HCT116 (cell line): ENCODE measurements around the gene FRMD4B. TPM values are rescaled to one million over a fixed set of nuclear protein-coding genes. Genes with fewer than 3 reads are reported as not detected.

ENCODE experiments used
- ATAC-seq: fragments of 200-7000 bp; cut with Tn5 transposase; 2 replicates; pipeline ENCODE4 v1.9.1; 2020; ENCODE audit warnings: mild to moderate bottlenecking, moderate library complexity
- BruUV-seq: library from RNA; stranded (reverse); fragments of 400-500 nt; replicated peaks from 2 replicates; lab custom pipeline; 2021; lab: Mats Ljungman, UMichigan
- CTCF ChIA-PET: fragments of 300-600 bp; sonication (Branson Sonifier 250); formaldehyde crosslinking; loops from one replicate; lab custom pipeline; 2021; ENCODE audit warnings: antibody characterized with exemption; lab: Charles Lee
- POLR2A ChIA-PET: fragments of 300-600, 350-600 bp; sonication (Branson Sonifier 250); formaldehyde crosslinking; loops from one replicate; lab custom pipeline; 2021; ENCODE audit warnings: antibody characterized with exemption; lab: Charles Lee
- RAD21 ChIA-PET, 2 experiments: fragments of 300-600 bp; sonication (Branson Sonifier 250); formaldehyde crosslinking; loops; one replicate each; lab custom pipeline; 2023; ENCODE audit warnings: low total read pairs in 2 of 2; ENCODE audit not compliant: uncharacterized antibody in 2 of 2, unreplicated experiment in 2 of 2, low non-redundant PET in 1 of 2; lab: Charles Lee
- DNase-seq: peaks from one replicate; pipeline ENCODE4 v3.0.0-alpha.2; 2010; ENCODE audit warnings: low read depth, low spot score
- H2AFZ ChIP-seq: fragments of 200-600 bp; shearing (Covaris generic), sonication (generic); 2 replicates; pipeline ENCODE4 v1.6.1; 2017; ENCODE audit warnings: low read depth, mixed run types, mixed read lengths, antibody characterized with exemption, low read length; ENCODE audit not compliant: poor library complexity, severe bottlenecking
- H3K27ac ChIP-seq: 2 replicates; pipeline ENCODE4 v1.5.1; 2012; ENCODE audit warnings: low read depth, low read length
- H3K27me3 ChIP-seq: fragments of 200-600 bp; sonication (generic); 2 replicates; pipeline ENCODE4 v1.6.1; 2016; ENCODE audit warnings: mixed run types, low read length, mixed read lengths; ENCODE audit not compliant: insufficient read depth
- H3K36me3 ChIP-seq, 2 experiments: fragments of 200-500 bp in 1 of 2; fragments of 200-600 bp in 1 of 2; sonication (Bioruptor generic) in 1 of 2; sonication (generic) in 1 of 2; 2 replicates each; pipeline versions ENCODE4 v1.5.1 to v1.6.1; 2014 to 2016; ENCODE audit warnings: low read length in 2 of 2, inconsistent platforms in 1 of 2, mixed read lengths in 1 of 2, mixed run types in 1 of 2; ENCODE audit not compliant: insufficient read depth in 2 of 2, control insufficient read depth in 1 of 2
- H3K4me1 ChIP-seq, 2 experiments: fragments of 200-600 bp in 1 of 2; sonication (generic) in 1 of 2; 2 replicates each; pipeline versions ENCODE4 v1.5.1 to v1.6.1; 2012 to 2017; ENCODE audit warnings: low read length in 2 of 2, inconsistent platforms in 1 of 2, mild to moderate bottlenecking in 1 of 2, mixed read lengths in 1 of 2, mixed run types in 1 of 2, moderate library complexity in 1 of 2; ENCODE audit not compliant: insufficient read depth in 2 of 2, control insufficient read depth in 1 of 2
- H3K4me2 ChIP-seq: fragments of 200-600 bp; sonication (generic); 2 replicates; pipeline ENCODE4 v1.6.1; 2017; ENCODE audit warnings: mixed run types, low read length, mixed read lengths
- H3K4me3 ChIP-seq, 2 experiments: fragments of 200-600 bp in 1 of 2; sonication (generic) in 1 of 2; replicated peaks in 1 of 2; 2 replicates each; pipeline ENCODE4 v1.5.1; 2011 to 2016; ENCODE audit warnings: low read length in 2 of 2, control low read depth in 1 of 2, low read depth in 1 of 2, mild to moderate bottlenecking in 1 of 2, mixed read lengths in 1 of 2, mixed run types in 1 of 2
- H3K79me2 ChIP-seq: fragments of 200-600 bp; sonication (generic); 2 replicates; pipeline ENCODE4 v1.6.1; 2017; ENCODE audit warnings: mild to moderate bottlenecking, mixed run types, low read length, moderate library complexity, mixed read lengths; ENCODE audit not compliant: insufficient read depth
- H3K9ac ChIP-seq: fragments of 200-600 bp; sonication (generic); 2 replicates; pipeline ENCODE4 v1.6.1; 2016; ENCODE audit warnings: low read length, mixed read lengths
- H3K9me2 ChIP-seq: fragments of 200-600 bp; sonication (generic), shearing (Covaris generic); 2 replicates; pipeline ENCODE4 v1.6.1; 2017; ENCODE audit warnings: mixed run types, mild to moderate bottlenecking, moderate library complexity; ENCODE audit not compliant: insufficient read depth
- H3K9me3 ChIP-seq, 2 experiments: fragments of 200-500 bp in 1 of 2; fragments of 200-600 bp in 1 of 2; sonication (Bioruptor generic) in 1 of 2; sonication (generic) in 1 of 2; 2 replicates each; pipeline ENCODE4 v1.6.1; 2014 to 2017; ENCODE audit warnings: low read length in 2 of 2, mixed read lengths in 2 of 2, inconsistent platforms in 1 of 2, low read depth in 1 of 2, mild to moderate bottlenecking in 1 of 2, mixed run types in 1 of 2, moderate library complexity in 1 of 2; ENCODE audit not compliant: control insufficient read depth in 1 of 2, insufficient read depth in 1 of 2
- H4K20me1 ChIP-seq: fragments of 200-600 bp; sonication (generic), shearing (Covaris generic); 2 replicates; pipeline ENCODE4 v1.6.1; 2017; ENCODE audit warnings: mixed run types, mild to moderate bottlenecking, moderate library complexity; ENCODE audit not compliant: insufficient read depth
- CBX3 ChIP-seq: IDR thresholded peaks from 2 replicates; pipeline ENCODE4 v1.6.1; 2012; ENCODE audit warnings: low read depth
- CTCF ChIP-seq, 3 experiments: fragments of 200-600 bp in 1 of 3; sonication (generic) in 1 of 3; IDR thresholded peaks in 2 of 3; conservative IDR thresholded peaks in 1 of 3; 2 replicates each; pipeline ENCODE4 v1.5.1; 2012 to 2017; ENCODE audit warnings: low read depth in 2 of 3, low read length in 2 of 3, antibody characterized with exemption in 1 of 3, borderline replicate concordance in 1 of 3, control low read depth in 1 of 3, mild to moderate bottlenecking in 1 of 3, mixed read lengths in 1 of 3, mixed run types in 1 of 3, moderate library complexity in 1 of 3; ENCODE audit not compliant: insufficient read depth in 1 of 3
- EGR1 ChIP-seq: IDR thresholded peaks from 2 replicates; pipeline ENCODE4 v1.6.1; 2012; ENCODE audit warnings: low read depth
- EZH2 ChIP-seq: fragments of 200-600 bp; sonication (generic); IDR thresholded peaks from 2 replicates; pipeline ENCODE4 v1.6.1; 2017; ENCODE audit warnings: antibody characterized with exemption, mixed run types
- EZH2phosphoT487 ChIP-seq: fragments of 200-600 bp; IDR thresholded peaks from 2 replicates; pipeline ENCODE4 v1.6.1; 2018; ENCODE audit warnings: antibody characterized with exemption, borderline replicate concordance
- FOSL1 ChIP-seq: IDR thresholded peaks from 2 replicates; pipeline ENCODE4 v1.6.1; 2012; ENCODE audit warnings: low read depth
- JUND ChIP-seq: IDR thresholded peaks from 2 replicates; pipeline ENCODE4 v1.6.1; 2012
- RAD21 ChIP-seq: IDR thresholded peaks from 2 replicates; pipeline ENCODE4 v1.6.1; 2012; ENCODE audit warnings: low read depth, mild to moderate bottlenecking
- SIN3A ChIP-seq: IDR thresholded peaks from 2 replicates; pipeline ENCODE4 v1.6.1; 2012; ENCODE audit warnings: low read depth
- YY1 ChIP-seq: IDR thresholded peaks from 2 replicates; pipeline ENCODE4 v1.6.1; 2011; ENCODE audit warnings: low read length, low read depth, moderate library complexity, mild to moderate bottlenecking; ENCODE audit not compliant: insufficient replicate concordance; ENCODE audit errors: extremely low read depth
- intact Hi-C: fragments of 100-400 bp; cut with micrococcal nuclease; formaldehyde crosslinking; loops from 2 replicates; pipeline ENCODE4 v1.10.0; 2022
- total RNA-seq: library from RNA; stranded (reverse); gene quantifications from one replicate; pipeline ENCODE4 v1.2.1, GENCODE V29; 2021; ENCODE audit not compliant: unreplicated experiment

The FRMD4B gene
- total RNA-seq, 1 experiment from 2014 or later: 2.0 TPM

DNA sequence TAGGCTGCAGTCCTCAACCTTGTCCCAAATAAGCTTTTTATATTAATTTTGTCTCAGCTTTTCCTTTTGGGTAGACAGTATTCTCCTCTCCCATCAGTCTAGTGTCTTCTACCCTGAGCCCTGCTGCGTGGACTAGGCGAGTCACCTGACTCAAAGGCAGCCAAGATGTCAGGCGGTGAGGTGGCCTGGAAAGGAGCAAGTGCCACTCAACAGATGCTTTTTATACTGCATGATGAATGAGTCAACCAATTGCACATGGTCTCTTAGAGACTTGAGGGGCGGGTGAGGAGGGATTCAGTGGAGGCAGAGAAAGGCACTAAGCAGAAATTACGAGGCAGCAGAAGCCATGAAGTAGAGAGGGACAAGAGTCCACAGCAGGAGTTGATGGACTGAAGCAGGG, 95.9 kb downstream of the FRMD4B start:
- Histone ChIP-seq H3K4me1 (peaks cover 0 to 10% of the 10 kb centered on the region in 2 experiments; a peak in 1 of 4 replicates), H3K4me3 (no peak overlapping the region), H3K27me3 (no peaks in the 10 kb centered on the region), H2AFZ (no peak overlapping the region), H3K27ac (no peak overlapping the region), H3K9me3 (no peaks in the 10 kb centered on the region), H3K4me2 (no peak overlapping the region), H3K36me3 (no peaks in the 10 kb centered on the region), H4K20me1 (no peaks in the 10 kb centered on the region), H3K9ac (no peak overlapping the region), H3K79me2 (no peaks in the 10 kb centered on the region), H3K9me2 (no peaks in the 10 kb centered on the region)
- CTCF ChIA-PET: no interaction called here
- no peak for ATAC-seq
- BruUV-seq: no TSS peak
- POLR2A ChIA-PET: no interaction called here
- RAD21 ChIA-PET: no interaction called here
- no peak for TF ChIP-seq JUND
- TF ChIP-seq EZH2: no peak
- no peak for TF ChIP-seq CTCF (IDR thresholded peaks at IDR 0.05 in 2 of 3, conservative IDR thresholded peaks at IDR 0.05 in 1 of 3; ENCODE audit: borderline replicate concordance in 1 of 3, insufficient read depth in 1 of 3, low read depth in 2 of 3, low read length in 2 of 3)
- no peak for TF ChIP-seq SIN3A
- no peak for TF ChIP-seq EZH2phosphoT487
- no peak for TF ChIP-seq RAD21
- TF ChIP-seq YY1: no peak
- TF ChIP-seq CBX3: no peak
- no peak for TF ChIP-seq FOSL1
- TF ChIP-seq EGR1: no peak
- DNase-seq: no peak
- intact Hi-C loops: no loop called here
